Smooth muscle cell (in vitro differentiated cells): Measurements from ENCODE around the gene PLXNA2. TPM values are rescaled to one million over a fixed set of nuclear protein-coding genes. Genes with fewer than 3 reads are reported as not detected.

Source experiments
- DNase-seq: peaks from one replicate; lab custom pipeline; 2025; ENCODE audit not compliant: unreplicated experiment; lab: John Stamatoyannopoulos, UW
- H2AFZ ChIP-seq: fragments of 200-600 bp; sonication (generic); 2 replicates; pipeline ENCODE4 v1.6.0; 2016; ENCODE audit warnings: antibody characterized with exemption, low read depth, mild to moderate bottlenecking
- H3F3A ChIP-seq: fragments of 200-600 bp; sonication (generic); 2 replicates; pipeline ENCODE4 v1.6.0; 2017; ENCODE audit warnings: antibody characterized with exemption, low read depth
- H3K27ac ChIP-seq: fragments of 200-600 bp; sonication (generic); 2 replicates; pipeline ENCODE4 v1.5.1; 2016; ENCODE audit warnings: low read depth, mild to moderate bottlenecking
- H3K27me3 ChIP-seq: fragments of 200-600 bp; sonication (generic); 2 replicates; pipeline ENCODE4 v1.6.1; 2016; ENCODE audit warnings: low read depth, mild to moderate bottlenecking
- H3K36me3 ChIP-seq: fragments of 200-600 bp; sonication (generic); 2 replicates; pipeline ENCODE4 v1.5.1; 2016; ENCODE audit warnings: low read depth
- H3K4me1 ChIP-seq: fragments of 200-600 bp; sonication (generic); 2 replicates; pipeline ENCODE4 v1.5.1; 2016; ENCODE audit warnings: low read depth
- H3K4me2 ChIP-seq: fragments of 200-600 bp; sonication (generic); 2 replicates; pipeline ENCODE4 v1.6.0; 2016; ENCODE audit warnings: mild to moderate bottlenecking
- H3K4me3 ChIP-seq: fragments of 200-600 bp; sonication (generic); 2 replicates; pipeline ENCODE4 v1.5.1; 2016; ENCODE audit warnings: mild to moderate bottlenecking
- H3K79me2 ChIP-seq: fragments of 200-600 bp; sonication (generic); 2 replicates; pipeline ENCODE4 v1.6.0; 2016; ENCODE audit warnings: low read depth, mild to moderate bottlenecking
- H3K9ac ChIP-seq: fragments of 200-600 bp; sonication (generic); 2 replicates; pipeline ENCODE4 v1.6.0; 2016; ENCODE audit warnings: low read depth
- H3K9me3 ChIP-seq: fragments of 200-600 bp; sonication (generic); replicated peaks from 2 replicates; pipeline ENCODE4 v1.5.1; 2016; ENCODE audit warnings: low read depth
- H4K20me1 ChIP-seq: fragments of 200-600 bp; sonication (generic); 2 replicates; pipeline ENCODE4 v1.6.0; 2016; ENCODE audit warnings: low read depth
- CTCF ChIP-seq: fragments of 200-600 bp; sonication (generic); IDR thresholded peaks from 2 replicates; pipeline ENCODE4 v1.5.1; 2017; ENCODE audit warnings: borderline replicate concordance, mild to moderate bottlenecking, antibody characterized with exemption; ENCODE audit not compliant: insufficient read depth, poor library complexity, severe bottlenecking
- WGBS: methylation state at CpG from one replicate; pipeline ENCODE4 v1.1.7; 2016; ENCODE audit warnings: low lambda C conversion rate; 5-methylcytosine and 5-hydroxymethylcytosine counted together
- polyA plus RNA-seq: library from polyadenylated mRNA; unstranded; fragments of >200 nt; fragmentation: Nextera tagmentation; extraction: Ambion mirVana; gene quantifications from 2 replicates; pipeline ENCODE4 v1.2.1, GENCODE V29; 2016
- total RNA-seq: library from RNA; depleted of rRNA; stranded (reverse); fragments of >200 nt; gene quantifications from 2 replicates; pipeline ENCODE4 v1.2.3, GENCODE V29; 2014

The PLXNA2 gene
- total and polyA plus RNA-seq, 2 experiments from 2014 or later, result 8.2 to 8.7 TPM

- H3K9ac ChIP-seq, result no peak overlapping the region
- H3F3A ChIP-seq, result peaks cover 7% of the 10 kb centered on the region
- 95% methylated on average over 3 of the region's 3 CpGs for WGBS
Observed at GRCh38 chr1:208265525-208265924, 21.3 kb upstream of the PLXNA2 start.

GRCh38 chr1:208265122-208265469, 20.9 kb upstream of the PLXNA2 start:
- Histone ChIP-seq H3K79me2 (no peaks in the 10 kb centered on the region), H2AFZ (no peak overlapping the region), H3K4me1 (peaks cover 9% of the 10 kb centered on the region), H3F3A (peaks cover 6% of the 10 kb centered on the region), H3K36me3 (no peaks in the 10 kb centered on the region), H3K27me3 (no peaks in the 10 kb centered on the region), H3K9me3 (no peaks in the 10 kb centered on the region), H3K9ac (no peak overlapping the region), H3K4me2 (no peak overlapping the region), H4K20me1 (no peaks in the 10 kb centered on the region), H3K27ac (no peak overlapping the region), H3K4me3 (no peak overlapping the region)
- TF ChIP-seq CTCF, result no peak
- WGBS, result 78% methylated on average over 2 of the region's 2 CpGs
- no peak for DNase-seq

More at GRCh38 chr1:208265525-208265924, 21.3 kb upstream of the PLXNA2 start:
- Histone ChIP-seq H4K20me1 (no peaks in the 10 kb centered on the region), H2AFZ (no peak overlapping the region), H3K36me3 (no peaks in the 10 kb centered on the region), H3K4me3 (no peak overlapping the region), H3K4me2 (no peak overlapping the region), H3K27me3 (no peaks in the 10 kb centered on the region), H3K4me1 (peaks cover 14% of the 10 kb centered on the region), H3K9me3 (no peaks in the 10 kb centered on the region), H3K27ac (no peak overlapping the region), H3K79me2 (no peaks in the 10 kb centered on the region)
- TF ChIP-seq CTCF, result no peak
- no peak for DNase-seq

GRCh38 chr1:208264469-208265121, 20.4 kb upstream of the PLXNA2 start:
- H3K4me2 ChIP-seq, result no peak overlapping the region
- no peaks in the 10 kb centered on the region for H4K20me1 ChIP-seq
- no peak overlapping the region for H3K27ac ChIP-seq
- no peaks in the 10 kb centered on the region for H3K27me3 ChIP-seq
- H3K9ac ChIP-seq, result no peak overlapping the region
- H3K36me3 ChIP-seq, result no peaks in the 10 kb centered on the region
- DNase-seq, result no peak
- H3K9me3 ChIP-seq, result no peaks in the 10 kb centered on the region
- no peaks in the 10 kb centered on the region for H3K79me2 ChIP-seq
- H3K4me1 ChIP-seq, result peaks cover 4% of the 10 kb centered on the region
- H2AFZ ChIP-seq, result no peak overlapping the region
- no peak for TF ChIP-seq CTCF
- peaks cover 1% of the 10 kb centered on the region for H3F3A ChIP-seq
- H3K4me3 ChIP-seq, result no peak overlapping the region
- 89% methylated on average over 2 of the region's 2 CpGs for WGBS

GRCh38 chr1:208261874-208262273, 17.7 kb upstream of the PLXNA2 start:
- WGBS, result 83% methylated on average over 4 of the region's 4 CpGs

More at GRCh38 chr1:208261874-208262273, 17.7 kb upstream of the PLXNA2 start:
- no peaks in the 10 kb centered on the region for H3K9me3 ChIP-seq
- no peak overlapping the region for H3K4me2 ChIP-seq
- no peaks in the 10 kb centered on the region for H3K36me3 ChIP-seq
- DNase-seq, result no peak
- H3K27me3 ChIP-seq, result no peaks in the 10 kb centered on the region
- TF ChIP-seq CTCF, result no peak
- H4K20me1 ChIP-seq, result no peaks in the 10 kb centered on the region
- no peak overlapping the region for H3K27ac ChIP-seq
- H3K4me1 ChIP-seq, result no peaks in the 10 kb centered on the region
- H3F3A ChIP-seq, result no peaks in the 10 kb centered on the region
- H3K9ac ChIP-seq, result no peak overlapping the region
- no peak overlapping the region for H2AFZ ChIP-seq
- no peak overlapping the region for H3K4me3 ChIP-seq
- no peaks in the 10 kb centered on the region for H3K79me2 ChIP-seq
